ENCODE results near the gene CTNND2.

Gene CTNND2

GRCh38 chr5:11590475-11590874 lies 313.8 kb downstream of the CTNND2 start:
- Mint-ChIP-seq H3K36me3 (ENCODE audit: low read depth) (no peaks in the 10 kb centered on the region), H3K9me3 (no peaks in the 10 kb centered on the region), H3K4me3 (no peak overlapping the region), H3K27me3 (no peaks in the 10 kb centered on the region), H3K27ac (no peak overlapping the region), H3K4me1 (ENCODE audit: low read depth) (no peaks in the 10 kb centered on the region)
- no peak for DNase-seq

GRCh38 chr5:11588803-11589202 lies 315.4 kb downstream of the CTNND2 start:
- Mint-ChIP-seq H3K4me1 (ENCODE audit: low read depth) (no peaks in the 10 kb centered on the region), H3K4me3 (no peak overlapping the region), H3K36me3 (ENCODE audit: low read depth) (no peaks in the 10 kb centered on the region), H3K27me3 (no peaks in the 10 kb centered on the region), H3K27ac (no peak overlapping the region), H3K9me3 (no peaks in the 10 kb centered on the region)
- no peak for DNase-seq

GRCh38 chr5:11584017-11584416 lies 320.2 kb downstream of the CTNND2 start:
- no peaks in the 10 kb centered on the region for H3K9me3 Mint-ChIP-seq
- no peaks in the 10 kb centered on the region for H3K36me3 Mint-ChIP-seq (ENCODE audit: low read depth)
- H3K27me3 Mint-ChIP-seq = no peaks in the 10 kb centered on the region
- no peaks in the 10 kb centered on the region for H3K4me1 Mint-ChIP-seq (ENCODE audit: low read depth)
- H3K27ac Mint-ChIP-seq = no peak overlapping the region
- H3K4me3 Mint-ChIP-seq = no peak overlapping the region
- no peak for DNase-seq

GRCh38 chr5:11579351-11579750 lies 324.9 kb downstream of the CTNND2 start:
- Mint-ChIP-seq H3K36me3 (ENCODE audit: low read depth) (no peaks in the 10 kb centered on the region), H3K27me3 (no peaks in the 10 kb centered on the region), H3K4me3 (no peak overlapping the region), H3K9me3 (no peaks in the 10 kb centered on the region), H3K4me1 (ENCODE audit: low read depth) (no peaks in the 10 kb centered on the region), H3K27ac (no peak overlapping the region)
- DNase-seq = no peak

- no peaks in the 10 kb centered on the region for H3K4me1 Mint-ChIP-seq (ENCODE audit: low read depth)
- no peaks in the 10 kb centered on the region for H3K36me3 Mint-ChIP-seq (ENCODE audit: low read depth)
- DNase-seq = no peak
- no peak overlapping the region for H3K27ac Mint-ChIP-seq
- no peaks in the 10 kb centered on the region for H3K9me3 Mint-ChIP-seq
- no peaks in the 10 kb centered on the region for H3K27me3 Mint-ChIP-seq
- H3K4me3 Mint-ChIP-seq = no peak overlapping the region
Observed at GRCh38 chr5:11574787-11575186, 329.5 kb downstream of the CTNND2 start.

- H3K4me1 Mint-ChIP-seq (ENCODE audit: low read depth) = no peaks in the 10 kb centered on the region
- no peak for DNase-seq
Observed at GRCh38 chr5:11573140-11573992, 330.9 kb downstream of the CTNND2 start.

GRCh38 chr5:11564706-11565105 lies 339.5 kb downstream of the CTNND2 start:
- Mint-ChIP-seq H3K36me3 (ENCODE audit: low read depth) (no peaks in the 10 kb centered on the region), H3K4me3 (no peak overlapping the region)
- DNase-seq = no peak

More at GRCh38 chr5:11573140-11573992, 330.9 kb downstream of the CTNND2 start:
- H3K9me3 Mint-ChIP-seq = no peaks in the 10 kb centered on the region
- no peaks in the 10 kb centered on the region for H3K27me3 Mint-ChIP-seq
- H3K27ac Mint-ChIP-seq = no peak overlapping the region
- no peak overlapping the region for H3K4me3 Mint-ChIP-seq
- H3K36me3 Mint-ChIP-seq (ENCODE audit: low read depth) = no peaks in the 10 kb centered on the region

GRCh38 chr5:11563822-11564221 lies 340.4 kb downstream of the CTNND2 start:
- DNase-seq = no peak
- H3K36me3 Mint-ChIP-seq (ENCODE audit: low read depth) = no peaks in the 10 kb centered on the region
- H3K9me3 Mint-ChIP-seq = peaks cover 2% of the 10 kb centered on the region
- H3K27ac Mint-ChIP-seq = no peak overlapping the region
- no peak overlapping the region for H3K4me3 Mint-ChIP-seq
- no peaks in the 10 kb centered on the region for H3K27me3 Mint-ChIP-seq
- no peaks in the 10 kb centered on the region for H3K4me1 Mint-ChIP-seq (ENCODE audit: low read depth)

More at GRCh38 chr5:11564706-11565105, 339.5 kb downstream of the CTNND2 start:
- no peaks in the 10 kb centered on the region for H3K4me1 Mint-ChIP-seq (ENCODE audit: low read depth)
- no peak overlapping the region for H3K27ac Mint-ChIP-seq
- H3K27me3 Mint-ChIP-seq = no peaks in the 10 kb centered on the region
- peaks cover 2% of the 10 kb centered on the region for H3K9me3 Mint-ChIP-seq

GRCh38 chr5:11560915-11561697 lies 343.1 kb downstream of the CTNND2 start:
- Mint-ChIP-seq H3K4me1 (ENCODE audit: low read depth) (no peaks in the 10 kb centered on the region), H3K9me3 (peaks cover 2% of the 10 kb centered on the region), H3K27me3 (no peaks in the 10 kb centered on the region), H3K27ac (no peak overlapping the region), H3K4me3 (no peak overlapping the region), H3K36me3 (ENCODE audit: low read depth) (no peaks in the 10 kb centered on the region)
- DNase-seq = no peak

- Mint-ChIP-seq H3K36me3 (ENCODE audit: low read depth) (no peaks in the 10 kb centered on the region), H3K4me1 (ENCODE audit: low read depth) (no peaks in the 10 kb centered on the region), H3K27me3 (no peaks in the 10 kb centered on the region), H3K4me3 (no peak overlapping the region), H3K9me3 (peaks cover 2% of the 10 kb centered on the region), H3K27ac (no peak overlapping the region)
- DNase-seq = no peak
Observed at GRCh38 chr5:11557063-11557462, 347.2 kb downstream of the CTNND2 start.

GRCh38 chr5:11555171-11555570 lies 349.1 kb downstream of the CTNND2 start:
- no peaks in the 10 kb centered on the region for H3K4me1 Mint-ChIP-seq (ENCODE audit: low read depth)
- no peak overlapping the region for H3K4me3 Mint-ChIP-seq
- no peak overlapping the region for H3K27ac Mint-ChIP-seq
- no peaks in the 10 kb centered on the region for H3K36me3 Mint-ChIP-seq (ENCODE audit: low read depth)
- H3K27me3 Mint-ChIP-seq = no peaks in the 10 kb centered on the region
- DNase-seq = no peak
- H3K9me3 Mint-ChIP-seq = peaks cover 2% of the 10 kb centered on the region

GRCh38 chr5:11547730-11548129 lies 356.5 kb downstream of the CTNND2 start:
- no peaks in the 10 kb centered on the region for H3K36me3 Mint-ChIP-seq (ENCODE audit: low read depth)
- DNase-seq = no peak
- no peaks in the 10 kb centered on the region for H3K27me3 Mint-ChIP-seq
- no peak overlapping the region for H3K4me3 Mint-ChIP-seq
- no peak overlapping the region for H3K27ac Mint-ChIP-seq
- H3K4me1 Mint-ChIP-seq (ENCODE audit: low read depth) = no peaks in the 10 kb centered on the region
- no peaks in the 10 kb centered on the region for H3K9me3 Mint-ChIP-seq

- Mint-ChIP-seq H3K27me3 (no peaks in the 10 kb centered on the region), H3K4me3 (no peak overlapping the region), H3K9me3 (no peaks in the 10 kb centered on the region), H3K36me3 (ENCODE audit: low read depth) (no peaks in the 10 kb centered on the region), H3K27ac (no peak overlapping the region), H3K4me1 (ENCODE audit: low read depth) (no peaks in the 10 kb centered on the region)
- DNase-seq = no peak
Observed at GRCh38 chr5:11547140-11547539, 357.1 kb downstream of the CTNND2 start.

GRCh38 chr5:11540112-11540511 lies 364.1 kb downstream of the CTNND2 start:
- no peaks in the 10 kb centered on the region for H3K27me3 Mint-ChIP-seq
- no peaks in the 10 kb centered on the region for H3K36me3 Mint-ChIP-seq (ENCODE audit: low read depth)
- DNase-seq = no peak
- no peak overlapping the region for H3K27ac Mint-ChIP-seq
- no peak overlapping the region for H3K4me3 Mint-ChIP-seq
- H3K9me3 Mint-ChIP-seq = no peaks in the 10 kb centered on the region
- no peaks in the 10 kb centered on the region for H3K4me1 Mint-ChIP-seq (ENCODE audit: low read depth)
